Spleen (tissue), 11 donors: ENCODE results near the gene ALK. TPM values are rescaled to one million over a fixed set of nuclear protein-coding genes. Genes with fewer than 3 reads are reported as not detected.

Source experiments
- DNase-seq: peaks from one replicate; pipeline ENCODE4 v3.0.0-alpha.2; 2020
- H3K27ac ChIP-seq, 8 donors: fragments of 200-600 bp; sonication (generic) in 7 of 8; 1 replicate in 4 of 8; 2 replicates in 4 of 8; pipeline versions ENCODE4 v1.5.0 to v1.8.0; 2016 to 2021; ENCODE audit warnings: inconsistent platforms in 4 of 8, mild to moderate bottlenecking in 4 of 8, moderate library complexity in 1 of 8
- H3K27me3 ChIP-seq, 7 donors: fragments of 200-600 bp; sonication (generic) in 6 of 7; replicated peaks in 1 of 7; 1 replicate in 4 of 7; 2 replicates in 3 of 7; pipeline versions ENCODE4 v1.5.0 to v1.8.0; 2016 to 2021; ENCODE audit warnings: inconsistent platforms in 3 of 7, mild to moderate bottlenecking in 1 of 7
- H3K36me3 ChIP-seq, 6 donors: fragments of 200-600 bp; sonication (generic) in 5 of 6; 1 replicate in 4 of 6; 2 replicates in 2 of 6; pipeline versions ENCODE4 v1.5.0 to v1.8.0; 2016 to 2021; ENCODE audit warnings: inconsistent platforms in 2 of 6
- H3K4me1 ChIP-seq, 6 donors: fragments of 200-600 bp; sonication (generic) in 5 of 6; 1 replicate in 3 of 6; 2 replicates in 3 of 6; pipeline versions ENCODE4 v1.5.0 to v1.8.0; 2016 to 2021; ENCODE audit warnings: inconsistent platforms in 3 of 6
- H3K4me3 ChIP-seq, 8 donors: fragments of 200-600 bp; sonication (generic) in 7 of 8; 1 replicate in 4 of 8; 2 replicates in 4 of 8; pipeline versions ENCODE4 v1.5.0 to v1.8.0; 2016 to 2021; ENCODE audit warnings: inconsistent platforms in 4 of 8, mild to moderate bottlenecking in 4 of 8, moderate library complexity in 2 of 8
- H3K9me3 ChIP-seq, 8 donors: fragments of 200-600 bp; sonication (generic) in 7 of 8; 1 replicate in 4 of 8; 2 replicates in 4 of 8; pipeline versions ENCODE4 v1.5.0 to v1.8.0; 2016 to 2021; ENCODE audit warnings: inconsistent platforms in 4 of 8
- CTCF ChIP-seq, 11 experiments: fragments of 200-600 bp in 7 of 11; fragments of 450-650 bp in 4 of 11; sonication (generic) in 4 of 11; IDR thresholded peaks in 8 of 11; conservative IDR thresholded peaks in 3 of 11; 1 replicate in 7 of 11; 2 replicates in 4 of 11; pipeline versions ENCODE4 v1.4.0 to v1.8.0; 2016 to 2021; ENCODE audit warnings: antibody characterized with exemption in 11 of 11, inconsistent platforms in 4 of 11, mild to moderate bottlenecking in 1 of 11
- POLR2A ChIP-seq, 3 donors: fragments of 450-650 bp; IDR thresholded peaks; one replicate each; pipeline ENCODE4 v1.5.1; 2017; ENCODE audit warnings: antibody characterized with exemption in 3 of 3, mild to moderate bottlenecking in 1 of 3
- POLR2AphosphoS5 ChIP-seq, 3 donors: sonication (generic); formaldehyde crosslinking; IDR thresholded peaks; one replicate each; pipeline ENCODE4 v1.5.1; 2017; ENCODE audit warnings: antibody characterized with exemption in 3 of 3
- WGBS, 5 donors: extraction: QIAGEN DNeasy Blood & Tissue Kit in 3 of 5; methylation state at CpG; one replicate each; pipeline versions ENCODE4 v1.1.5 to v1.1.7; 2013 to 2018; 5-methylcytosine and 5-hydroxymethylcytosine counted together
- intact Hi-C: fragments of 100-400 bp; cut with DNase I; formaldehyde crosslinking; loops from one replicate; pipeline ENCODE4 v1.15.0; 2023; ENCODE audit warnings: low total_unique reads
- polyA plus RNA-seq, 3 donors: library from polyadenylated mRNA; stranded (reverse); fragments of 200-250 nt; gene quantifications; one replicate each; pipeline ENCODE4 v1.2.1, GENCODE V29; 2013
- small RNA-seq, 4 donors: library from RNA; depleted of rRNA; stranded (forward); fragments of <200 nt; gene quantifications; one replicate each; pipeline ENCODE3, GENCODE V24; 2016
- total RNA-seq, 7 donors: library from RNA; depleted of rRNA in 3 of 7; stranded (reverse); fragments of >200 nt in 3 of 7; fragmentation: NEBNext Ultra II Directional in 4 of 7; extraction: Animal tissue kit (Norgen Biotek cat#: 25700) in 4 of 7; gene quantifications; one replicate each; pipeline versions ENCODE4 v1.1.0 to v1.2.1, GENCODE V29; 2016 to 2021
- donor health status: healthy with polysubstance abuse.
- donor health status: DM: no; HTN: no; CAD: no; lungs with moderate emphysema.
- donor health status: DM: no; HTN: no; CAD: no.
- donor health status: Bipolar disorder and iron deficiency.
- donor health status: healthy.
- donor health status: DM: no; HTN: no; CAD: no.
- donor health status: DM: yes; HTN: yes; CAD: no.

Gene ALK
- total and polyA plus RNA-seq, 10 donors = 0.03 to 0.28 (median 0.06) TPM; not detected in 7

GRCh38 chr2:29146197-29146596 lies 775.2 kb downstream of the ALK start:
- no peak for DNase-seq
- intact Hi-C loops = no loop called here
- no peaks in the 10 kb centered on the region for H3K4me1 ChIP-seq
- H3K36me3 ChIP-seq = peaks cover 0 to 49% (median 20%) of the 10 kb centered on the region in 6 donors
- TF ChIP-seq CTCF (IDR thresholded peaks at IDR 0.05 in 8 of 11, conservative IDR thresholded peaks at IDR 0.05 in 3 of 11) = no peak
- no peaks in the 10 kb centered on the region for H3K9me3 ChIP-seq
- no peak overlapping the region for H3K4me3 ChIP-seq
- H3K27ac ChIP-seq = no peak overlapping the region
- WGBS, 5 donors = 89 to 97% (median 92%) methylated on average over 3 of the region's 3 CpGs
- no peaks in the 10 kb centered on the region for H3K27me3 ChIP-seq

DNA sequence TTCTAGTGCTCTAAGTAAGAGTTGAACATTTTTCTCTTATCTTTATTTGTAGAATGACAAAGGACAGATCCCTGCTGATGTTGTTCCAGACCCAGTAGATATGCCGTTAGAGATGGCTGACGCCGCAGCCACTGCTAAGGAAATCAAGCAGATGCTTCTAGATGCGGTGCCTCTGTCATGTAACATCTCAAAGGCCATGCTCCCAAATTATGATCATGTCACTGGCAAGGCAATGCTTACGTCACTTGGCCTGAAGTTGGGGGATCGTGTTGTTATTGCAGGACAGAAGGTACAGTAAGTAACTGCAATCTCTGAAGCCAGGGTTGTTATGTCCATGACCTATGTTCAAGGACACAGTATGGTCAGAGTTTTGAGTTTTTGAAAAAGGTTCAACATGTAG lies 777.7 kb downstream of the ALK start:
- WGBS, 5 donors = 92 to 94% (median 94%) methylated on average over 6 of the region's 6 CpGs
- peaks cover 0 to 6% (median 1%) of the 10 kb centered on the region in 8 donors for H3K9me3 ChIP-seq
- H3K36me3 ChIP-seq = peaks cover 0 to 52% (median 22%) of the 10 kb centered on the region in 6 donors
- H3K4me3 ChIP-seq = no peak overlapping the region
- DNase-seq = no peak
- intact Hi-C loops = no loop called here
- no peak for TF ChIP-seq CTCF (IDR thresholded peaks at IDR 0.05 in 8 of 11, conservative IDR thresholded peaks at IDR 0.05 in 3 of 11)
- no peak for TF ChIP-seq POLR2AphosphoS5 (IDR thresholded peaks at IDR 0.05)
- no peak for TF ChIP-seq POLR2A (IDR thresholded peaks at IDR 0.05)
- no peak overlapping the region for H3K27ac ChIP-seq
- no peaks in the 10 kb centered on the region for H3K4me1 ChIP-seq
- H3K27me3 ChIP-seq = no peaks in the 10 kb centered on the region

Small RNA genes lying within 50 kb of the gene (small RNA-seq; reads per million reads assigned to genes)
- 0 reads per million in 4 donors for gene RN7SL516P

Other genes with a start within 250 kb of the ALK start
- gene YPEL5, start 225.4 kb upstream of the ALK start, total RNA-seq = 100 to 1,000 TPM in 3 of 7 donors, 10 to 100 TPM in 4; 84.9 to 139 (median 96.6) TPM
- 10 to 100 TPM; 68.2 to 86.0 (median 73.1) TPM for gene YPEL5, start 225.4 kb upstream of the ALK start, polyA plus RNA-seq